ENCODE results near the gene LDAF1. TPM values are rescaled to one million over a fixed set of nuclear protein-coding genes. Genes with fewer than 3 reads are reported as not detected.

Gene LDAF1
- total and polyA plus RNA-seq, 2 donors (not counting 1 experiment from before 2014, with no cell fraction given), result 11.3 to 21.1 TPM

DNA sequence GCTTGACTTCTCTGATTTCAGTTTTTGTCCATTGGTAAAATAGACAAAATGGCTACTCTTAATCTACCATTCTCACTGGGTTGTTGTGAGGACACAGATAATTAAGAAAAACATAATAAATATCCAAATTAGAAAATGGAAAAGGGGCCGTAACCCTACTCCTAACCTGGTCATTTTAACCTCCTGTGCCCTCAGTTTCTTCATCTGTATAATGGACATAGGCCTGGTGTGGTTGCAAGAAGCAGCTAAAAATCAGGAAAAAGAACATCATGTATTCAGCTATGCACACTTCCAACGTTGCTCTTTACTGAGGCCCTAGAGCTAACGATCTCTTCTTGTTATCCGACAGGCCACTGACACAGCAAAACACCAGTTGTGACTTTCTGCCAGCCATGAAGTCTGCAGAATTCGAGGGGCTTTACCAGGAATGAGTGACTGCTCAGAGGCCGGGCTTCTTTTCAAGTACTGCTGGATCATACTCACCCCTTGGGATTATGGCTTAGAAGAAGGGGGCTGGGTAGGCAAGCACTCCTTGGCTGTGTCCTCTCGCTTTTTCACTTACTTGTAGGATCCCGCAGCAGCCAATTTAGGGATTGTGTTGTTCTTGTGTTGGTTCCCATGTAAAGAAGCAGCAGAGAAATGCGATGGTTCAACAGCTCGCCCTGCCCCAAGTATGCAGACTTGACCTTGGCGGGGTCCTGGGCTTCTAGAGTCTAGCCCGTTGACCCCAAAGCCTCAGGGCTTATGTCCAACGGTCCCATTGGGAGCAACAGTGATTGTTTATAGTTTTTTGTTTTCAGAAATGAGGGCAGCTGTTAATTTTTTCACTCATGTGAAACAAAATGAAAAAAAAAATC lies 20.9 kb downstream of the LDAF1 start:
- no peak for TF ChIP-seq EZH2 (IDR thresholded peaks at IDR 0.05; ENCODE audit: borderline replicate concordance, insufficient read depth, low read depth, low read length, poor library complexity, severe bottlenecking)
- TF ChIP-seq, protein P1, sequence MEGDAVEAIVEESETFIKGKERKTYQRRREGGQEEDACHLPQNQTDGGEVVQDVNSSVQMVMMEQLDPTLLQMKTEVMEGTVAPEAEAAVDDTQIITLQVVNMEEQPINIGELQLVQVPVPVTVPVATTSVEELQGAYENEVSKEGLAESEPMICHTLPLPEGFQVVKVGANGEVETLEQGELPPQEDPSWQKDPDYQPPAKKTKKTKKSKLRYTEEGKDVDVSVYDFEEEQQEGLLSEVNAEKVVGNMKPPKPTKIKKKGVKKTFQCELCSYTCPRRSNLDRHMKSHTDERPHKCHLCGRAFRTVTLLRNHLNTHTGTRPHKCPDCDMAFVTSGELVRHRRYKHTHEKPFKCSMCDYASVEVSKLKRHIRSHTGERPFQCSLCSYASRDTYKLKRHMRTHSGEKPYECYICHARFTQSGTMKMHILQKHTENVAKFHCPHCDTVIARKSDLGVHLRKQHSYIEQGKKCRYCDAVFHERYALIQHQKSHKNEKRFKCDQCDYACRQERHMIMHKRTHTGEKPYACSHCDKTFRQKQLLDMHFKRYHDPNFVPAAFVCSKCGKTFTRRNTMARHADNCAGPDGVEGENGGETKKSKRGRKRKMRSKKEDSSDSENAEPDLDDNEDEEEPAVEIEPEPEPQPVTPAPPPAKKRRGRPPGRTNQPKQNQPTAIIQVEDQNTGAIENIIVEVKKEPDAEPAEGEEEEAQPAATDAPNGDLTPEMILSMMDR (IDR thresholded peaks at IDR 0.05), result no peak
- ChIA-PET POLR2A (no interaction called here), CTCF (no interaction called here)
- Histone ChIP-seq H3K4me3 (ENCODE audit: control extremely low read depth in 1 of 5, extremely low read depth in 1 of 5, insufficient read depth in 1 of 5, low read depth in 2 of 5, low read length in 4 of 5) (no peak overlapping the region), H3K9me3 (ENCODE audit: control extremely low read depth in 1 of 3, control insufficient read depth in 2 of 3, insufficient read depth in 1 of 3, low read length in 2 of 3) (peaks cover 0 to 4% (median 2%) of the 10 kb centered on the region in 3 donors), H3K9ac (ENCODE audit: low read length) (no peak overlapping the region), H3K4me2 (replicated peaks; ENCODE audit: low read depth, low read length, poor library complexity, severe bottlenecking) (no peak overlapping the region), H4K20me1 (ENCODE audit: control insufficient read depth, insufficient read depth, low read length, poor library complexity, severe bottlenecking) (no peaks in the 10 kb centered on the region), H3K27ac (ENCODE audit: low read length in 2 of 2) (no peak overlapping the region), H3K4me1 (ENCODE audit: control insufficient read depth in 2 of 2, insufficient read depth in 2 of 2, low read length in 2 of 2) (peaks cover 0 to 2% of the 10 kb centered on the region in 2 donors), H3K79me2 (ENCODE audit: control insufficient read depth, insufficient read depth, low read length) (no peaks in the 10 kb centered on the region), H2AFZ (ENCODE audit: insufficient read depth, low read depth, low read length, poor library complexity, severe bottlenecking) (no peak overlapping the region), H3K36me3 (replicated peaks in 1 of 2; ENCODE audit: control extremely low read depth in 1 of 2, control insufficient read depth in 1 of 2, extremely low read depth in 1 of 2, insufficient read depth in 2 of 2, low read length in 1 of 2) (peaks cover 2 to 41% of the 10 kb centered on the region in 2 experiments), H3K27me3 (replicated peaks in 1 of 4; ENCODE audit: control extremely low read depth in 1 of 4, control insufficient read depth in 3 of 4, insufficient read depth in 4 of 4, low read length in 3 of 4) (no peaks in the 10 kb centered on the region)
- Mint-ChIP-seq H3K9me3 (ENCODE audit: insufficient read depth) (peaks cover 7% of the 10 kb centered on the region), H3K4me1 (peaks cover 1% of the 10 kb centered on the region), H3K27ac (no peak overlapping the region), H3K27me3 (no peaks in the 10 kb centered on the region), H3K4me3 (no peak overlapping the region)
- DNase-seq, result no peak
- 97% methylated on average over 11 of the region's 13 CpGs for WGBS (ENCODE audit: insufficient coverage)
- intact Hi-C loops (cut with micrococcal nuclease), result no loop called here
- ATAC-seq (ENCODE audit: low read depth), result no peak

DNA sequence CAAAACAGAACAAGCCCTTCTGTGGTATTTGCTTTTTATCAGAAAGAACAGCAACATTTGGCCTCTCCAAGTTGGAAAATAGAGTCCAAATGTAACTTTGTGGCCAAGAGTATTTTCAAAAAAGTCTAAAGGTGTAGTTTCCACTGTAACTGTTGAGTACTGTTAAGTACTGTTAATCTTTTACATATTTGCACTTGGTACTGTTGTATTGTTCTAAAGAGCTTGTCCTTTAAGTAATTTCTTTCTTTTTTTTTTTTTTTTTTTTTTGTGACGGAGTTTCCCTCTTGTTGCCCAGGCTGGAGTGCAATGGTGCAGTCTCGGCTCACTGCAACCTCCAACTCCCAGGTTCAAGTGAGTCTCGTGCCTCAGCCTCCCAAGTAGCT lies 21.5 kb downstream of the LDAF1 start:
- Mint-ChIP-seq H3K27me3 (no peaks in the 10 kb centered on the region), H3K4me1 (peaks cover 7% of the 10 kb centered on the region), H3K27ac (no peak overlapping the region), H3K9me3 (ENCODE audit: insufficient read depth) (peaks cover 12% of the 10 kb centered on the region), H3K4me3 (no peak overlapping the region)
- Histone ChIP-seq H3K27me3 (replicated peaks in 1 of 4; ENCODE audit: control extremely low read depth in 1 of 4, control insufficient read depth in 3 of 4, insufficient read depth in 4 of 4, low read length in 3 of 4) (no peaks in the 10 kb centered on the region), H3K4me2 (replicated peaks; ENCODE audit: low read depth, low read length, poor library complexity, severe bottlenecking) (no peak overlapping the region), H3K9me3 (ENCODE audit: control extremely low read depth in 1 of 3, control insufficient read depth in 2 of 3, insufficient read depth in 1 of 3, low read length in 2 of 3) (peaks cover 0 to 9% (median 8%) of the 10 kb centered on the region in 3 donors), H3K4me3 (ENCODE audit: control extremely low read depth in 1 of 5, extremely low read depth in 1 of 5, insufficient read depth in 1 of 5, low read depth in 2 of 5, low read length in 4 of 5) (no peak overlapping the region), H4K20me1 (ENCODE audit: control insufficient read depth, insufficient read depth, low read length, poor library complexity, severe bottlenecking) (no peaks in the 10 kb centered on the region), H2AFZ (ENCODE audit: insufficient read depth, low read depth, low read length, poor library complexity, severe bottlenecking) (no peak overlapping the region), H3K27ac (ENCODE audit: low read length in 2 of 2) (no peak overlapping the region), H3K79me2 (ENCODE audit: control insufficient read depth, insufficient read depth, low read length) (no peaks in the 10 kb centered on the region), H3K4me1 (ENCODE audit: control insufficient read depth in 2 of 2, insufficient read depth in 2 of 2, low read length in 2 of 2) (peaks cover 0 to 5% of the 10 kb centered on the region in 2 donors), H3K36me3 (replicated peaks in 1 of 2; ENCODE audit: control extremely low read depth in 1 of 2, control insufficient read depth in 1 of 2, extremely low read depth in 1 of 2, insufficient read depth in 2 of 2, low read length in 1 of 2) (peaks cover 2 to 38% of the 10 kb centered on the region in 2 experiments), H3K9ac (ENCODE audit: low read length) (no peak overlapping the region)
- ATAC-seq (ENCODE audit: low read depth) (no peak), DNase-seq (no peak)
- POLR2A ChIA-PET, result no interaction called here
- CTCF ChIA-PET, result interaction anchor here (0.7 kb wide), 1 partner anchor 371 kb away, joined by 4 read pairs; no protein-coding TSS in a partner anchor
- no peak for TF ChIP-seq EZH2 (IDR thresholded peaks at IDR 0.05; ENCODE audit: borderline replicate concordance, insufficient read depth, low read depth, low read length, poor library complexity, severe bottlenecking)
- TF ChIP-seq, protein P1 (IDR thresholded peaks at IDR 0.05), result no peak
- WGBS (ENCODE audit: insufficient coverage), result 100% methylated on average over 2 of the region's 3 CpGs
- intact Hi-C loops (cut with micrococcal nuclease), result no loop called here
